A673 (cell line): ENCODE data around the gene TOE1.

Experiments
- EZH2 ChIP-seq: fragments of 200-600 bp; sonication (generic); IDR thresholded peaks from 2 replicates; pipeline ENCODE4 v1.6.1; 2017; ENCODE audit warnings: borderline replicate concordance, low read depth, mild to moderate bottlenecking, mixed read lengths, antibody characterized with exemption, low read length; ENCODE audit not compliant: poor library complexity, severe bottlenecking
- TF ChIP-seq, protein P1 (sequence below): fragments of 300-800, 200-600 bp; sonication (generic); conservative IDR thresholded peaks from 2 replicates; pipeline ENCODE4 v1.5.1; 2017; ENCODE audit warnings: low read depth, mild to moderate bottlenecking, antibody characterized with exemption, low read length, moderate library complexity, mixed read lengths

DNA sequence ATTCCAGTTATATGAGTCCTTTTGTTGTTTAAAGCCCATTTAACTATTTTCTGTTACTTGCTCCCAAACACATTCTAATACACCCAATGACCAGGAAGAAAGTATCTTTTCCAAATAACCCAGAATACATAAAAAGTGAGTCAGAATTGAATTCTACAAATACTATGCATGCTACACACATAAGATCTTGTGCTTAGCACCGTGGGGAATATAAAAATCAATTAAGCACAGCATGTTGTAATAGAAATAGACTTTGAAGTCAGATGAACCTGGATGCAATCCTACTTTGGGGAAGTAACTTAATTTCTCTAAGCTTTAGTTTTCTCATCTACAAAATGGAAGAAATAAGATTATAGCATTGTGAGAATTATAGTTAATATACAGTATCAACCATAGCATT lies 40.8 kb downstream of the TOE1 start:
- no peak for TF ChIP-seq EZH2
- TF ChIP-seq, protein P1, sequence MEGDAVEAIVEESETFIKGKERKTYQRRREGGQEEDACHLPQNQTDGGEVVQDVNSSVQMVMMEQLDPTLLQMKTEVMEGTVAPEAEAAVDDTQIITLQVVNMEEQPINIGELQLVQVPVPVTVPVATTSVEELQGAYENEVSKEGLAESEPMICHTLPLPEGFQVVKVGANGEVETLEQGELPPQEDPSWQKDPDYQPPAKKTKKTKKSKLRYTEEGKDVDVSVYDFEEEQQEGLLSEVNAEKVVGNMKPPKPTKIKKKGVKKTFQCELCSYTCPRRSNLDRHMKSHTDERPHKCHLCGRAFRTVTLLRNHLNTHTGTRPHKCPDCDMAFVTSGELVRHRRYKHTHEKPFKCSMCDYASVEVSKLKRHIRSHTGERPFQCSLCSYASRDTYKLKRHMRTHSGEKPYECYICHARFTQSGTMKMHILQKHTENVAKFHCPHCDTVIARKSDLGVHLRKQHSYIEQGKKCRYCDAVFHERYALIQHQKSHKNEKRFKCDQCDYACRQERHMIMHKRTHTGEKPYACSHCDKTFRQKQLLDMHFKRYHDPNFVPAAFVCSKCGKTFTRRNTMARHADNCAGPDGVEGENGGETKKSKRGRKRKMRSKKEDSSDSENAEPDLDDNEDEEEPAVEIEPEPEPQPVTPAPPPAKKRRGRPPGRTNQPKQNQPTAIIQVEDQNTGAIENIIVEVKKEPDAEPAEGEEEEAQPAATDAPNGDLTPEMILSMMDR, result no peak
